ENCODE results near the gene CDK3. TPM values are rescaled to one million over a fixed set of nuclear protein-coding genes. Genes with fewer than 3 reads are reported as not detected.

CDK3 gene
- total RNA-seq, 2 experiments from 2014 or later: 3.8 to 4.1 TPM

- no peak overlapping the region for H3K4me3 Mint-ChIP-seq
- POLR2A ChIA-PET: interaction anchor here (0.6 to 0.8 kb wide), 3 partner anchors 8 to 74 kb away, joined by 3 to 4 read pairs (median 3); no protein-coding TSS in a partner anchor
- DNase-seq (no peak), ATAC-seq (no peak)
- no peak for TF ChIP-seq CTCF (IDR thresholded peaks at IDR 0.05)
- CTCF ChIA-PET: interaction anchor here (0.9 kb wide), 1 partner anchor 15 kb away, joined by 3 read pairs; no protein-coding TSS in a partner anchor
- H3K27ac Mint-ChIP-seq: peak overlapping the region; percentile 38
- no peaks in the 10 kb centered on the region for H3K36me3 Mint-ChIP-seq (ENCODE audit: low read depth)
- H3K27me3 Mint-ChIP-seq: no peaks in the 10 kb centered on the region
- H3K9me3 Mint-ChIP-seq: no peaks in the 10 kb centered on the region
- intact Hi-C loops (cut with micrococcal nuclease): no loop called here
- H3K4me1 Mint-ChIP-seq (ENCODE audit: low read depth): no peaks in the 10 kb centered on the region
Observed at GRCh38 chr17:76022973-76023899, 22.6 kb downstream of the CDK3 start.

- no peaks in the 10 kb centered on the region for H3K27me3 Mint-ChIP-seq
- no peaks in the 10 kb centered on the region for H3K9me3 Mint-ChIP-seq
- H3K27ac Mint-ChIP-seq: no peak overlapping the region
- DNase-seq (no peak), ATAC-seq (no peak)
- H3K4me3 Mint-ChIP-seq: no peak overlapping the region
- POLR2A ChIA-PET: interaction anchor here (0.6 to 0.8 kb wide), 3 partner anchors 8 to 74 kb away, joined by 3 to 4 read pairs (median 3); no protein-coding TSS in a partner anchor
- CTCF ChIA-PET: interaction anchor here (0.9 kb wide), 1 partner anchor 14 kb away, joined by 3 read pairs; no protein-coding TSS in a partner anchor
- H3K36me3 Mint-ChIP-seq (ENCODE audit: low read depth): no peaks in the 10 kb centered on the region
- intact Hi-C loops (cut with micrococcal nuclease): no loop called here
- H3K4me1 Mint-ChIP-seq (ENCODE audit: low read depth): peaks cover 5% of the 10 kb centered on the region
- no peak for TF ChIP-seq CTCF (IDR thresholded peaks at IDR 0.05)
Observed at GRCh38 chr17:76023900-76024237, 23.2 kb downstream of the CDK3 start.

GRCh38 chr17:76024353-76024752, 23.7 kb downstream of the CDK3 start:
- H3K4me3 Mint-ChIP-seq: no peak overlapping the region
- H3K27ac Mint-ChIP-seq: no peak overlapping the region
- CTCF ChIA-PET: interaction anchor here (0.9 kb wide), 1 partner anchor 13 kb away, joined by 3 read pairs; no protein-coding TSS in a partner anchor
- no peaks in the 10 kb centered on the region for H3K36me3 Mint-ChIP-seq (ENCODE audit: low read depth)
- DNase-seq (no peak), ATAC-seq (no peak)
- TF ChIP-seq CTCF (IDR thresholded peaks at IDR 0.05): no peak
- H3K27me3 Mint-ChIP-seq: no peaks in the 10 kb centered on the region
- H3K4me1 Mint-ChIP-seq (ENCODE audit: low read depth): peaks cover 10% of the 10 kb centered on the region
- no peaks in the 10 kb centered on the region for H3K9me3 Mint-ChIP-seq
- intact Hi-C loops (cut with micrococcal nuclease): no loop called here
- POLR2A ChIA-PET: interaction anchor here (0.6 to 0.8 kb wide), 2 partner anchors 9 to 73 kb away, joined by 3 to 4 read pairs; no protein-coding TSS in a partner anchor

- POLR2A ChIA-PET: no interaction called here
- H3K27ac Mint-ChIP-seq: no peak overlapping the region
- no peak overlapping the region for H3K4me3 Mint-ChIP-seq
- ATAC-seq (no peak), DNase-seq (no peak)
- H3K9me3 Mint-ChIP-seq: no peaks in the 10 kb centered on the region
- H3K4me1 Mint-ChIP-seq (ENCODE audit: low read depth): peaks cover 18% of the 10 kb centered on the region
- no peaks in the 10 kb centered on the region for H3K27me3 Mint-ChIP-seq
- TF ChIP-seq CTCF (IDR thresholded peaks at IDR 0.05): no peak
- no peaks in the 10 kb centered on the region for H3K36me3 Mint-ChIP-seq (ENCODE audit: low read depth)
- intact Hi-C loops (cut with micrococcal nuclease): no loop called here
- CTCF ChIA-PET: no interaction called here
Observed at GRCh38 chr17:76025294-76025693, 24.6 kb downstream of the CDK3 start.

GRCh38 chr17:76026714-76027158, 26.1 kb downstream of the CDK3 start:
- no peak for TF ChIP-seq CTCF (IDR thresholded peaks at IDR 0.05)
- Mint-ChIP-seq H3K27me3 (no peaks in the 10 kb centered on the region), H3K4me1 (ENCODE audit: low read depth) (peaks cover 21% of the 10 kb centered on the region), H3K9me3 (no peaks in the 10 kb centered on the region), H3K4me3 (no peak overlapping the region), H3K27ac (no peak overlapping the region), H3K36me3 (ENCODE audit: low read depth) (no peaks in the 10 kb centered on the region)
- CTCF ChIA-PET: interaction anchor here (1.3 kb wide), 1 partner anchor 12 kb away, joined by 3 read pairs; no protein-coding TSS in a partner anchor
- POLR2A ChIA-PET: no interaction called here
- ATAC-seq (no peak), DNase-seq (no peak)
- intact Hi-C loops (cut with micrococcal nuclease): no loop called here
